Keratinocyte (primary cell): Measurements from ENCODE around the gene TCN2.

Experiments
- EZH2 ChIP-seq: IDR thresholded peaks from one replicate; pipeline ENCODE4 v1.6.1; 2012; ENCODE audit warnings: inconsistent platforms, mild to moderate bottlenecking, low read length, moderate library complexity
- TF ChIP-seq, protein P1 (sequence below), 3 experiments: IDR thresholded peaks in 1 of 3; conservative IDR thresholded peaks in 1 of 3; optimal IDR thresholded peaks in 1 of 3; 2 replicates in 2 of 3; 3 replicates in 1 of 3; pipeline versions ENCODE3 to v1.5.1; 2011; ENCODE audit warnings: low read length in 3 of 3, mild to moderate bottlenecking in 3 of 3, moderate library complexity in 2 of 3, control low read depth in 1 of 3, inconsistent platforms in 1 of 3; ENCODE audit not compliant: insufficient read depth in 2 of 3; ENCODE audit errors: extremely low read depth in 1 of 3

DNA sequence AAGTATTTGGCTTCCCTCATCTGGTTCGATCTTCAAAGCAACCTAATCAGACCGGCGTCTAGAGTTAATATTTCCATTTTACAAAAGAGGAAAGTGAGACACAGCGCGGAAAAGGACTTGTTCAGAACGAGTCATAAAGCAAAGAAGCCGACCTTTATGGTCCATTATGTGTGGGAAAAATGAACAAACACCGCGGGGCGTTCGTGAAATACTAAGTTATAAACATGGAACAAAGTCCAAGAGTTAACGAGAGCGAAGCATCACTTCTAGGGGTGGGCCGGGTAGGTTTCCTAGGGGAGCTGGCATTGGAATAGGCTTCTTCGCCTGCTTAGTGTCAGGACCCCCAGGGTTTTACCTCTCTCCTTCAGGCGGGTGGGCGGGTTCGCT lies 60.1 kb downstream of the TCN2 start:
- TF ChIP-seq, protein P1, sequence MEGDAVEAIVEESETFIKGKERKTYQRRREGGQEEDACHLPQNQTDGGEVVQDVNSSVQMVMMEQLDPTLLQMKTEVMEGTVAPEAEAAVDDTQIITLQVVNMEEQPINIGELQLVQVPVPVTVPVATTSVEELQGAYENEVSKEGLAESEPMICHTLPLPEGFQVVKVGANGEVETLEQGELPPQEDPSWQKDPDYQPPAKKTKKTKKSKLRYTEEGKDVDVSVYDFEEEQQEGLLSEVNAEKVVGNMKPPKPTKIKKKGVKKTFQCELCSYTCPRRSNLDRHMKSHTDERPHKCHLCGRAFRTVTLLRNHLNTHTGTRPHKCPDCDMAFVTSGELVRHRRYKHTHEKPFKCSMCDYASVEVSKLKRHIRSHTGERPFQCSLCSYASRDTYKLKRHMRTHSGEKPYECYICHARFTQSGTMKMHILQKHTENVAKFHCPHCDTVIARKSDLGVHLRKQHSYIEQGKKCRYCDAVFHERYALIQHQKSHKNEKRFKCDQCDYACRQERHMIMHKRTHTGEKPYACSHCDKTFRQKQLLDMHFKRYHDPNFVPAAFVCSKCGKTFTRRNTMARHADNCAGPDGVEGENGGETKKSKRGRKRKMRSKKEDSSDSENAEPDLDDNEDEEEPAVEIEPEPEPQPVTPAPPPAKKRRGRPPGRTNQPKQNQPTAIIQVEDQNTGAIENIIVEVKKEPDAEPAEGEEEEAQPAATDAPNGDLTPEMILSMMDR (optimal IDR thresholded peaks at IDR 0.05 in 1 of 3, IDR thresholded peaks at IDR 0.05 in 1 of 3, conservative IDR thresholded peaks at IDR 0.05 in 1 of 3; ENCODE audit: extremely low read depth in 1 of 3, insufficient read depth in 2 of 3, low read length in 3 of 3) = no peak
- TF ChIP-seq EZH2 = no peak
